GM13976 (cell line): ENCODE measurements around the gene DPP3.

Source experiments
- DNase-seq: peaks from one replicate; pipeline ENCODE4 v3.0.0; 2012; ENCODE audit warnings: low spot score
- CTCF ChIP-seq: IDR thresholded peaks from 2 replicates; pipeline ENCODE4 v1.5.1; 2012; ENCODE audit warnings: borderline replicate concordance, mild to moderate bottlenecking; ENCODE audit not compliant: insufficient read depth; ENCODE audit errors: extremely low read depth, missing control alignments, control extremely low read depth
- in situ Hi-C: fragments of 300-500 bp; cut with MboI; formaldehyde crosslinking; loops from one replicate; pipeline ENCODE4 v1.12.0; 2022; ENCODE audit warnings: low sequenced_read_pairs, mixed read lengths, inconsistent platforms; ENCODE audit not compliant: unreplicated experiment

DPP3 gene

GRCh38 chr11:66554602-66555001 lies 74.4 kb downstream of the DPP3 start:
- in situ Hi-C loops = no loop called here

GRCh38 chr11:66555416-66555815 lies 75.2 kb downstream of the DPP3 start:
- no peak for TF ChIP-seq CTCF
- in situ Hi-C loops = no loop called here
- DNase-seq = no peak

More at GRCh38 chr11:66554602-66555001, 74.4 kb downstream of the DPP3 start:
- DNase-seq = no peak
- TF ChIP-seq CTCF = no peak

GRCh38 chr11:66556086-66556485 lies 75.9 kb downstream of the DPP3 start:
- in situ Hi-C loops = no loop called here
- no peak for TF ChIP-seq CTCF
- DNase-seq = no peak

GRCh38 chr11:66557733-66558326 lies 77.6 kb downstream of the DPP3 start:
- no peak for TF ChIP-seq CTCF
- DNase-seq = no peak
- in situ Hi-C loops = no loop called here
